Right cardiac atrium (tissue), 5 donors: ENCODE data around the gene IL1F10. TPM values are rescaled to one million over a fixed set of nuclear protein-coding genes. Genes with fewer than 3 reads are reported as not detected.
"Not testable (repeated sequence)": the region's sequence is repeated elsewhere in the genome, so short reads cannot be mapped to it uniquely, and the experiment has no call there.

Source experiments
- ATAC-seq, 2 donors: fragments of 200-7000 bp; cut with Tn5 transposase; one replicate each; pipeline versions ENCODE4 v1.8.0 to v1.9.1; 2020; ENCODE audit warnings: moderate library complexity in 2 of 2, mild to moderate bottlenecking in 1 of 2
- DNase-seq, 3 donors: peaks; one replicate each; pipeline ENCODE4 v3.0.0-alpha.2; 2020
- H3K27ac ChIP-seq: one replicate; pipeline ENCODE4 v1.5.1; 2013; ENCODE audit warnings: mild to moderate bottlenecking, low read length, control low read depth, moderate library complexity
- H3K27me3 ChIP-seq: one replicate; pipeline ENCODE4 v1.6.1; 2013; ENCODE audit not compliant: control insufficient read depth, insufficient read depth
- H3K4me1 ChIP-seq: one replicate; pipeline ENCODE4 v1.6.1; 2013; ENCODE audit warnings: low read length; ENCODE audit not compliant: control insufficient read depth, insufficient read depth
- H3K4me3 ChIP-seq: one replicate; pipeline ENCODE4 v1.5.1; 2013; ENCODE audit warnings: low read length, control low read depth
- H3K9me3 ChIP-seq: one replicate; pipeline ENCODE4 v1.6.1; 2013; ENCODE audit warnings: low read length; ENCODE audit not compliant: control insufficient read depth
- WGBS: extraction: QIAGEN DNeasy Blood & Tissue Kit; methylation state at CpG from one replicate; pipeline ENCODE4 v1.1.7; 2013; 5-methylcytosine and 5-hydroxymethylcytosine counted together
- intact Hi-C, 4 donors: fragments of 100-400 bp; cut with DNase I; formaldehyde crosslinking; loops; one replicate each; pipeline versions ENCODE4 v1.11.0 to v1.14.0; 2022 to 2023
- polyA plus RNA-seq: library from polyadenylated mRNA; stranded (reverse); fragments of 200-250 nt; gene quantifications from one replicate; pipeline ENCODE4 v1.2.3, GENCODE V29; 2013
- total RNA-seq, 4 donors: library from RNA; stranded (reverse); fragmentation: NEBNext Ultra II Directional; extraction: Animal tissue kit (Norgen Biotek cat#: 25700); gene quantifications; one replicate each; pipeline ENCODE4 v1.2.1, GENCODE V29; 2021
- donor health status: healthy with polysubstance abuse.
- donor health status: DM: no; HTN: yes; CAD: no.
- donor health status: DM: no; HTN: no; CAD: no.
- donor health status: DM: no; HTN: yes; CAD: no; lungs with severe emphysema.
- donor health status: DM: yes; HTN: yes; CAD: no.

The IL1F10 gene
- total and polyA plus RNA-seq, 5 donors: not detected

DNA sequence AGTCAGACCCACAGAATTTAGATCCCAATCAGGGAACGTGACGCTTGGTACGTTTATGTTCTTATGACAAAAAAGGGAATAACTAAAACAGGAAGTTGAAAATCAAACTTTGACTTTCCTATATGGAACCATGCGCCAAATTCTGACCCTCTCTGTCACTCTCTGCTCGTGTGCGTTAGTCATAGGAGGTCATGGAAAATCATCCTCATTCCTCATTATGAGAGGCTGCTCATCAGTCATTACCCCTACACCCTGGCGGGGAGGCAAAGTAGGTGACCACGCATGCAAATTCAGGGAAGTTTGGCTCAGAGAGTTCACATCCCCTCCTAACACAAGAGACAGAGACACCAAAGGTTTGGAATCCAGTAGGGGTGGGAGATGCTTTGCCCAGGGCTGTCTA is 15.5 kb downstream of the IL1F10 start:
- intact Hi-C loops: no loop called here
- 70% methylated on average over 8 of the region's 8 CpGs for WGBS
- Histone ChIP-seq H3K9me3 (no peaks in the 10 kb centered on the region), H3K4me1 (no peaks in the 10 kb centered on the region), H3K4me3 (no peak overlapping the region), H3K27ac (no peak overlapping the region), H3K27me3 (no peaks in the 10 kb centered on the region)
- ATAC-seq (no peak), DNase-seq (no peak)

GRCh38 chr2:113084249-113085000 is 16.7 kb downstream of the IL1F10 start:
- Histone ChIP-seq H3K27ac (no peak overlapping the region), H3K9me3 (no peaks in the 10 kb centered on the region), H3K4me3 (no peak overlapping the region), H3K4me1 (no peaks in the 10 kb centered on the region), H3K27me3 (no peaks in the 10 kb centered on the region)
- DNase-seq (no peak), ATAC-seq (no peak)
- 43% methylated on average over 5 of the region's 5 CpGs for WGBS
- intact Hi-C loops: no loop called here

DNA sequence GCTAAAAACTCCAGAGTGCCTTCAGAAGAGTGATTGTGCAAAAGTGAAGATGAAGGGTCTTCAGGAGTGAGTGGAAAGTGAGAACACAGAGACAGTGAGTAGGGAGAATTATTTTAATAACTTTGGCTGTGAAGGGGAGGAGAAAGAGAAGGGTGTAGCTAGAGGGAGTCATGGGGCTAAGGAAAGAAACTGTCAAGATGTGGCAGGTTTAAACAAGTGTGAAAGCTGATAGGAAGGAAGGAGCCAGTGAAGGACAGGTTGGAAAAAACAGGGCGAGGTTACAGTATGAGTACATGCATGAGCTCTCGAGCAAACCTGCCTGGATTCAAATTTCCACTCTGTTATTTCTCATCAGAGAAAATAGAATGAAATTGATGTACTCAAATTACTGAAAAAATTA is 17.8 kb downstream of the IL1F10 start:
- ATAC-seq (no peak), DNase-seq (no peak)
- Histone ChIP-seq H3K9me3 (no peaks in the 10 kb centered on the region), H3K4me3 (no peak overlapping the region), H3K4me1 (no peaks in the 10 kb centered on the region), H3K27ac (no peak overlapping the region), H3K27me3 (no peaks in the 10 kb centered on the region)
- intact Hi-C loops: no loop called here
- WGBS: 75% methylated on average over 2 of the region's 2 CpGs

GRCh38 chr2:113088213-113088992 is 20.6 kb downstream of the IL1F10 start:
- Histone ChIP-seq H3K9me3 (no peaks in the 10 kb centered on the region), H3K4me3 (no peak overlapping the region), H3K27me3 (no peaks in the 10 kb centered on the region), H3K4me1 (no peaks in the 10 kb centered on the region), H3K27ac (no peak overlapping the region)
- DNase-seq: no peak
- no peak for ATAC-seq
- intact Hi-C loops: no loop called here

GRCh38 chr2:113089916-113090315 is 22.1 kb downstream of the IL1F10 start:
- no peak for DNase-seq
- intact Hi-C loops: no loop called here
- Histone ChIP-seq H3K27me3 (no peaks in the 10 kb centered on the region), H3K9me3 (no peaks in the 10 kb centered on the region), H3K4me1 (no peaks in the 10 kb centered on the region), H3K27ac (no peak overlapping the region), H3K4me3 (no peak overlapping the region)
- ATAC-seq: no peak

DNA sequence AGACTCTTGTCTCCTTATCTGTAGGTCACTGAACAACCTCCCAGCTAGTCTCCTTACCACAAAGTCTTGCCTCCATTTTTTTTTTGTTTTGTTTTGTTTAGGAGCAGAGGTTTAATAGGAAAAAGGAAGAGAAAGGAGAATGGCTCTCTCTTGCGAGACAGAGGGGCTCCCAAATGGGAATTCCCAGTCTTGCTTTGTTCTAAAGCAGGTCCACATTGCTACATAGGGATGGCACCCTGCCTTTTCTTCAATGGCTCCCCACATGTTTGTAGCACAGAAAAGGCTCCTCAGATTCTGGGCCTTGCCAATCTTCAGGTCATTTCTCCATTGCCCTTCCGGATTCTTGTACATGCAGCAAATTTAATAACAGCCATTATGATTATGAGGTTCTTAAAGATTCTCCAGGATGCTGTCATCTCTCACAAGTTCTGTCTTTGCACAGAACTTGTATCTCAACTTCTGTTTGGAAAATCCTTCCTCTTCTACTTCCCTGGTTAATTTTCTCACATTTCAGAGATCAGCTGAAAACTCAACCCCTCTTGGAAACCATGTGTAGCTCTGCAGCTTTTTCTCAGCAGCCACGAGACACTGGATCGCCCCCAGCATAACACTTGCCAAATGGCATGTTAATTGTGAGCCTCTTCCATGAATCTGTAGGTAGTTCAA is 23.6 kb downstream of the IL1F10 start:
- no peak for DNase-seq
- no peaks in the 10 kb centered on the region for H3K4me1 ChIP-seq
- H3K9me3 ChIP-seq: no peaks in the 10 kb centered on the region
- intact Hi-C loops: no loop called here
- H3K27me3 ChIP-seq: no peaks in the 10 kb centered on the region
- H3K4me3 ChIP-seq: no peak overlapping the region
- H3K27ac ChIP-seq: no peak overlapping the region
- ATAC-seq: no peak
- 63% methylated on average over 4 of the region's 4 CpGs for WGBS

- WGBS: 78% methylated on average over 5 of the region's 5 CpGs
- no peak overlapping the region for H3K4me3 ChIP-seq
- no peak overlapping the region for H3K27ac ChIP-seq
- ATAC-seq (no peak), DNase-seq (no peak)
- intact Hi-C loops: no loop called here
- H3K9me3 ChIP-seq: no peaks in the 10 kb centered on the region
- H3K27me3 ChIP-seq: no peaks in the 10 kb centered on the region
- no peaks in the 10 kb centered on the region for H3K4me1 ChIP-seq
Measured at GRCh38 chr2:113092864-113093612, 25.3 kb downstream of the IL1F10 start.

- no peaks in the 10 kb centered on the region for H3K4me1 ChIP-seq
- no peaks in the 10 kb centered on the region for H3K9me3 ChIP-seq
- H3K4me3 ChIP-seq: no peak overlapping the region
- no peak overlapping the region for H3K27ac ChIP-seq
- ATAC-seq: no peak
- WGBS: 47% methylated on average over 2 of the region's 2 CpGs
- H3K27me3 ChIP-seq: no peaks in the 10 kb centered on the region
- intact Hi-C loops: no loop called here
- no peak for DNase-seq
Measured at GRCh38 chr2:113093613-113093977, 25.8 kb downstream of the IL1F10 start.

- H3K27ac ChIP-seq, H3K4me3 ChIP-seq, H3K4me1 ChIP-seq, ATAC-seq, intact Hi-C loops, H3K9me3 ChIP-seq, H3K27me3 ChIP-seq: not testable (repeated sequence)
- DNase-seq: peak in 1 of 3 donors; percentile 23
- 92% methylated on average over 14 of the region's 14 CpGs for WGBS
Measured at GRCh38 chr2:113096306-113096705, 28.5 kb downstream of the IL1F10 start.

DNA sequence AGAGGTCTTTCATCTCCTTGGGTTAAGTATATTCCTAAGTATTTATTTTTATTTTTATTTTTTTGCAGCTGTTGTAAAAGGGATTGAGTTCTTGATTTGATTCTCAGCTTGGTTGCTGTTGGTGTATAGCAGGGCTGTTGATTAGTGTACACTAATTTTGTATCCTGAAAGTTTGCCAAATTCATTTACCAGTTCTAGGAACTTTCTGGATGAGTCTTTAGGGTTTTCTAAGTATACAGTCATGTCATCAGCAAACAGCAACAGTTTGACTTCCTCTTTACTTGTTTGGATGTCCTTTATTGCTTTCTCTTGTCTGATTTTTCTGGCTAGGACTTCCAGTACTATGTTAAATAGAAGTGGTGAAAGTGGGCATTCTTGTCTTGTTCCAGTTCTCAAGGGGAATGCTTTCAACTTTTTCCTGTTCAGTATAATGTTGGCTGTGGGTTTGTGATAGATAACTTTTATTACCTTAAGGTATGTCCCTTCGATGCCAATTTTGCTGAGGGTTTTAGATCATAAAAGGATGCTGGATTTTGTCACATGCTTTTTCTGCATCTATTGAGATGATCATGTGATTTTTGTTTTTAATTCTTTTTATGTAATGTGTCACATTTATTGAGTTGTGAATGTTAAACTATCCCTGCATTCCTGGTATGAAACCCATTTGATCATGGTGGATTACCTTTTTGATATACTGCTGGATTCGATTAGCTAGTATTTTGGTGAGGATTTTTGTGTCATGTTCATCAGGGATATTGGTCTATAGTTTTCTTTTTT is 29.3 kb downstream of the IL1F10 start:
- H3K4me1 ChIP-seq, ATAC-seq, H3K9me3 ChIP-seq, DNase-seq, intact Hi-C loops, H3K27me3 ChIP-seq, H3K4me3 ChIP-seq, H3K27ac ChIP-seq: not testable (repeated sequence)
- 89% methylated on average over 2 of the region's 2 CpGs for WGBS
